Measurements from ENCODE around the gene GAS6. TPM values are rescaled to one million over a fixed set of nuclear protein-coding genes. Genes with fewer than 3 reads are reported as not detected.

Gene GAS6
- total RNA-seq, 1 donor: 3.3 TPM

GRCh38 chr13:113819731-113820715 is 43.9 kb downstream of the GAS6 start:
- no peaks in the 10 kb centered on the region for H3K9me3 ChIP-seq (ENCODE audit: low read depth, low read length)
- H3K4me3 ChIP-seq (ENCODE audit: low read length): no peak overlapping the region
- H3K27me3 ChIP-seq (ENCODE audit: insufficient read depth, low read length): no peaks in the 10 kb centered on the region
- H3K4me1 ChIP-seq (ENCODE audit: insufficient read depth, low read length): peaks cover 12% of the 10 kb centered on the region

GRCh38 chr13:113819341-113819730 is 44.5 kb downstream of the GAS6 start:
- no peaks in the 10 kb centered on the region for H3K9me3 ChIP-seq (ENCODE audit: low read depth, low read length)
- no peak overlapping the region for H3K4me3 ChIP-seq (ENCODE audit: low read length)
- H3K27me3 ChIP-seq (ENCODE audit: insufficient read depth, low read length): no peaks in the 10 kb centered on the region
- H3K4me1 ChIP-seq (ENCODE audit: insufficient read depth, low read length): peaks cover 12% of the 10 kb centered on the region

- H3K9me3 ChIP-seq (ENCODE audit: low read depth, low read length): no peaks in the 10 kb centered on the region
- H3K4me3 ChIP-seq (ENCODE audit: low read length): no peak overlapping the region
- no peaks in the 10 kb centered on the region for H3K27me3 ChIP-seq (ENCODE audit: insufficient read depth, low read length)
- H3K4me1 ChIP-seq (ENCODE audit: insufficient read depth, low read length): peaks cover 12% of the 10 kb centered on the region
Measured at GRCh38 chr13:113818700-113819295, 45.1 kb downstream of the GAS6 start.

GRCh38 chr13:113817860-113818691 is 45.8 kb downstream of the GAS6 start:
- H3K4me3 ChIP-seq (ENCODE audit: low read length): no peak overlapping the region
- no peaks in the 10 kb centered on the region for H3K27me3 ChIP-seq (ENCODE audit: insufficient read depth, low read length)
- no peaks in the 10 kb centered on the region for H3K9me3 ChIP-seq (ENCODE audit: low read depth, low read length)
- peaks cover 12% of the 10 kb centered on the region for H3K4me1 ChIP-seq (ENCODE audit: insufficient read depth, low read length)

GRCh38 chr13:113816946-113817859 is 46.7 kb downstream of the GAS6 start:
- Histone ChIP-seq H3K4me1 (ENCODE audit: insufficient read depth, low read length) (peaks cover 12% of the 10 kb centered on the region), H3K9me3 (ENCODE audit: low read depth, low read length) (no peaks in the 10 kb centered on the region), H3K4me3 (ENCODE audit: low read length) (no peak overlapping the region), H3K27me3 (ENCODE audit: insufficient read depth, low read length) (no peaks in the 10 kb centered on the region)

- no peaks in the 10 kb centered on the region for H3K9me3 ChIP-seq (ENCODE audit: low read depth, low read length)
- H3K4me3 ChIP-seq (ENCODE audit: low read length): no peak overlapping the region
Measured at GRCh38 chr13:113816254-113816929, 47.5 kb downstream of the GAS6 start.

GRCh38 chr13:113815151-113816058 is 48.5 kb downstream of the GAS6 start:
- H3K27me3 ChIP-seq (ENCODE audit: insufficient read depth, low read length): no peaks in the 10 kb centered on the region
- H3K9me3 ChIP-seq (ENCODE audit: low read depth, low read length): no peaks in the 10 kb centered on the region
- peaks cover 12% of the 10 kb centered on the region for H3K4me1 ChIP-seq (ENCODE audit: insufficient read depth, low read length)
- peak overlapping the region; percentile 29 for H3K4me3 ChIP-seq (ENCODE audit: low read length)

More at GRCh38 chr13:113816254-113816929, 47.5 kb downstream of the GAS6 start:
- Histone ChIP-seq H3K27me3 (ENCODE audit: insufficient read depth, low read length) (no peaks in the 10 kb centered on the region), H3K4me1 (ENCODE audit: insufficient read depth, low read length) (peaks cover 12% of the 10 kb centered on the region)

GRCh38 chr13:113814435-113814821 is 49.4 kb downstream of the GAS6 start:
- peaks cover 12% of the 10 kb centered on the region for H3K4me1 ChIP-seq (ENCODE audit: insufficient read depth, low read length)
- no peaks in the 10 kb centered on the region for H3K9me3 ChIP-seq (ENCODE audit: low read depth, low read length)
- H3K27me3 ChIP-seq (ENCODE audit: insufficient read depth, low read length): no peaks in the 10 kb centered on the region
- H3K4me3 ChIP-seq (ENCODE audit: low read length): no peak overlapping the region

GRCh38 chr13:113813749-113814434 is 50.0 kb downstream of the GAS6 start:
- no peak overlapping the region for H3K4me3 ChIP-seq (ENCODE audit: low read length)
- no peaks in the 10 kb centered on the region for H3K9me3 ChIP-seq (ENCODE audit: low read depth, low read length)
- no peaks in the 10 kb centered on the region for H3K27me3 ChIP-seq (ENCODE audit: insufficient read depth, low read length)
- peaks cover 12% of the 10 kb centered on the region for H3K4me1 ChIP-seq (ENCODE audit: insufficient read depth, low read length)

GRCh38 chr13:113813070-113813748 is 50.7 kb downstream of the GAS6 start:
- Histone ChIP-seq H3K9me3 (ENCODE audit: low read depth, low read length) (peaks cover 5% of the 10 kb centered on the region), H3K4me3 (ENCODE audit: low read length) (no peak overlapping the region), H3K4me1 (ENCODE audit: insufficient read depth, low read length) (peaks cover 12% of the 10 kb centered on the region), H3K27me3 (ENCODE audit: insufficient read depth, low read length) (no peaks in the 10 kb centered on the region)

- Histone ChIP-seq H3K4me1 (ENCODE audit: insufficient read depth, low read length) (peaks cover 12% of the 10 kb centered on the region), H3K9me3 (ENCODE audit: low read depth, low read length) (peaks cover 9% of the 10 kb centered on the region), H3K4me3 (ENCODE audit: low read length) (no peak overlapping the region), H3K27me3 (ENCODE audit: insufficient read depth, low read length) (no peaks in the 10 kb centered on the region)
Measured at GRCh38 chr13:113812178-113813040, 51.5 kb downstream of the GAS6 start.
